ENCODE data around the gene MYOM1.

MYOM1 gene

DNA sequence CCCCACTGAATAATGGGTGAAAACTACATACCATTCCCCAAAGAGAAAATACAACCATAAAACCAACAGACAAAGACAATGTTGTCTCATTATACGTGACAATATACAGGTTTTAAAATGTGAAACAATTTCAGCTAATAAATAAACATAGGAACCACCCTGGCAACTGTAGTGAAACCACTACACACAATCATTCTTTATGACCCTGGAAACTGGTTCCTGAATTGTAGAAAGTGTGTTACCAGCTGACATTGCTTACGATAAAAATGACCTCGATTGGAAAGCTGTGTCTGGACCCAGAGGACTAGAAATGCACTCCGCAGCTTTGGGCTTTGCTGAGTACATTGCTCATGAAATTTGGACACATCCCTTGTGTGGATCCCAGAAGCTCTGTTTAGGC, 132.9 kb downstream of the MYOM1 start:
- H4K20me1 ChIP-seq (ENCODE audit: insufficient read depth, low read length), result no peaks in the 10 kb centered on the region
- no peak overlapping the region for H3K9ac ChIP-seq (ENCODE audit: low read length)
- no peak overlapping the region for H3K27ac ChIP-seq (ENCODE audit: low read length)
- no peak for DNase-seq
- no peaks in the 10 kb centered on the region for H3K27me3 ChIP-seq (replicated peaks; ENCODE audit: insufficient read depth, low read length)
- H3K4me3 ChIP-seq (ENCODE audit: low read length), result no peak overlapping the region
- no peak for TF ChIP-seq EZH2phosphoT487 (IDR thresholded peaks at IDR 0.05; ENCODE audit: low read length)
- TF ChIP-seq, protein P1, sequence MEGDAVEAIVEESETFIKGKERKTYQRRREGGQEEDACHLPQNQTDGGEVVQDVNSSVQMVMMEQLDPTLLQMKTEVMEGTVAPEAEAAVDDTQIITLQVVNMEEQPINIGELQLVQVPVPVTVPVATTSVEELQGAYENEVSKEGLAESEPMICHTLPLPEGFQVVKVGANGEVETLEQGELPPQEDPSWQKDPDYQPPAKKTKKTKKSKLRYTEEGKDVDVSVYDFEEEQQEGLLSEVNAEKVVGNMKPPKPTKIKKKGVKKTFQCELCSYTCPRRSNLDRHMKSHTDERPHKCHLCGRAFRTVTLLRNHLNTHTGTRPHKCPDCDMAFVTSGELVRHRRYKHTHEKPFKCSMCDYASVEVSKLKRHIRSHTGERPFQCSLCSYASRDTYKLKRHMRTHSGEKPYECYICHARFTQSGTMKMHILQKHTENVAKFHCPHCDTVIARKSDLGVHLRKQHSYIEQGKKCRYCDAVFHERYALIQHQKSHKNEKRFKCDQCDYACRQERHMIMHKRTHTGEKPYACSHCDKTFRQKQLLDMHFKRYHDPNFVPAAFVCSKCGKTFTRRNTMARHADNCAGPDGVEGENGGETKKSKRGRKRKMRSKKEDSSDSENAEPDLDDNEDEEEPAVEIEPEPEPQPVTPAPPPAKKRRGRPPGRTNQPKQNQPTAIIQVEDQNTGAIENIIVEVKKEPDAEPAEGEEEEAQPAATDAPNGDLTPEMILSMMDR (IDR thresholded peaks at IDR 0.05; ENCODE audit: low read length), result no peak
- no peak for TF ChIP-seq EZH2 (optimal IDR thresholded peaks at IDR 0.05; ENCODE audit: low read depth, low read length)
- no peaks in the 10 kb centered on the region for H3K36me3 ChIP-seq (replicated peaks; ENCODE audit: insufficient read depth, low read length)
- H3F3A ChIP-seq (ENCODE audit: insufficient read depth, low read length), result no peaks in the 10 kb centered on the region
- H3K9me3 ChIP-seq (replicated peaks; ENCODE audit: insufficient read depth, low read length), result no peaks in the 10 kb centered on the region
- no peak overlapping the region for H2AFZ ChIP-seq (ENCODE audit: low read length)
- H3K4me1 ChIP-seq (ENCODE audit: low read length), result no peaks in the 10 kb centered on the region
- H3K9me2 ChIP-seq (replicated peaks; ENCODE audit: insufficient read depth, low read length), result no peaks in the 10 kb centered on the region
- H3K79me2 ChIP-seq (ENCODE audit: low read length), result no peaks in the 10 kb centered on the region
- H3K4me2 ChIP-seq (ENCODE audit: low read depth, low read length), result no peak overlapping the region

GRCh38 chr18:3085612-3086011, 134.2 kb downstream of the MYOM1 start:
- Histone ChIP-seq H3F3A (ENCODE audit: insufficient read depth, low read length) (no peaks in the 10 kb centered on the region), H3K27ac (ENCODE audit: low read length) (no peak overlapping the region), H3K27me3 (replicated peaks; ENCODE audit: insufficient read depth, low read length) (no peaks in the 10 kb centered on the region), H3K79me2 (ENCODE audit: low read length) (no peaks in the 10 kb centered on the region), H3K36me3 (replicated peaks; ENCODE audit: insufficient read depth, low read length) (no peaks in the 10 kb centered on the region), H2AFZ (ENCODE audit: low read length) (no peak overlapping the region), H3K4me1 (ENCODE audit: low read length) (no peaks in the 10 kb centered on the region), H3K4me3 (ENCODE audit: low read length) (no peak overlapping the region), H3K4me2 (ENCODE audit: low read depth, low read length) (no peak overlapping the region), H3K9me2 (replicated peaks; ENCODE audit: insufficient read depth, low read length) (no peaks in the 10 kb centered on the region), H4K20me1 (ENCODE audit: insufficient read depth, low read length) (no peaks in the 10 kb centered on the region), H3K9ac (ENCODE audit: low read length) (no peak overlapping the region), H3K9me3 (replicated peaks; ENCODE audit: insufficient read depth, low read length) (no peaks in the 10 kb centered on the region)
- no peak for DNase-seq
- TF ChIP-seq, protein P1 (IDR thresholded peaks at IDR 0.05; ENCODE audit: low read length), result no peak
- TF ChIP-seq EZH2 (optimal IDR thresholded peaks at IDR 0.05; ENCODE audit: low read depth, low read length) (no peak), EZH2phosphoT487 (IDR thresholded peaks at IDR 0.05; ENCODE audit: low read length) (no peak)

GRCh38 chr18:3084206-3084605, 135.6 kb downstream of the MYOM1 start:
- Histone ChIP-seq H4K20me1 (ENCODE audit: insufficient read depth, low read length) (no peaks in the 10 kb centered on the region), H3K4me1 (ENCODE audit: low read length) (no peaks in the 10 kb centered on the region), H3K4me2 (ENCODE audit: low read depth, low read length) (no peak overlapping the region), H3K36me3 (replicated peaks; ENCODE audit: insufficient read depth, low read length) (no peaks in the 10 kb centered on the region), H3K27ac (ENCODE audit: low read length) (no peak overlapping the region), H2AFZ (ENCODE audit: low read length) (no peak overlapping the region), H3K79me2 (ENCODE audit: low read length) (no peaks in the 10 kb centered on the region), H3K27me3 (replicated peaks; ENCODE audit: insufficient read depth, low read length) (no peaks in the 10 kb centered on the region), H3K9ac (ENCODE audit: low read length) (no peak overlapping the region), H3K4me3 (ENCODE audit: low read length) (no peak overlapping the region), H3F3A (ENCODE audit: insufficient read depth, low read length) (no peaks in the 10 kb centered on the region), H3K9me2 (replicated peaks; ENCODE audit: insufficient read depth, low read length) (no peaks in the 10 kb centered on the region), H3K9me3 (replicated peaks; ENCODE audit: insufficient read depth, low read length) (no peaks in the 10 kb centered on the region)
- no peak for TF ChIP-seq EZH2 (optimal IDR thresholded peaks at IDR 0.05; ENCODE audit: low read depth, low read length)
- TF ChIP-seq, protein P1 (IDR thresholded peaks at IDR 0.05; ENCODE audit: low read length), result no peak
- no peak for TF ChIP-seq EZH2phosphoT487 (IDR thresholded peaks at IDR 0.05; ENCODE audit: low read length)
- no peak for DNase-seq

All from MM.1S (cell line).